Left ventricle myocardium inferior (tissue), 1 donor: ENCODE measurements around the gene DGCR8. TPM values are rescaled to one million over a fixed set of nuclear protein-coding genes. Genes with fewer than 3 reads are reported as not detected.

Source experiments
- DNase-seq: peaks from one replicate; pipeline ENCODE4 v3.0.0-alpha.2; 2020
- H3K27ac ChIP-seq: fragments of 200-600 bp; replicated peaks from 2 replicates; pipeline ENCODE4 v1.8.0; 2021
- H3K27me3 ChIP-seq: fragments of 200-600 bp; 2 replicates; pipeline ENCODE4 v1.8.0; 2021; ENCODE audit warnings: low read depth
- H3K36me3 ChIP-seq: fragments of 200-600 bp; 2 replicates; pipeline ENCODE4 v1.8.0; 2021
- H3K4me1 ChIP-seq: fragments of 200-600 bp; 2 replicates; pipeline ENCODE4 v1.8.0; 2021
- H3K4me3 ChIP-seq: fragments of 200-600 bp; 2 replicates; pipeline ENCODE4 v1.8.0; 2021; ENCODE audit warnings: mild to moderate bottlenecking, moderate library complexity
- H3K9me3 ChIP-seq: fragments of 200-600 bp; replicated peaks from 2 replicates; pipeline ENCODE4 v1.8.0; 2021
- CTCF ChIP-seq: fragments of 200-600 bp; IDR thresholded peaks from 2 replicates; pipeline ENCODE4 v1.8.0; 2021; ENCODE audit warnings: antibody characterized with exemption, mild to moderate bottlenecking, borderline replicate concordance
- intact Hi-C: fragments of 100-400 bp; cut with micrococcal nuclease; formaldehyde crosslinking; loops from one replicate; pipeline ENCODE4 v1.11.0; 2022
- total RNA-seq: library from RNA; stranded (reverse); fragmentation: NEBNext Ultra II Directional; extraction: Animal tissue kit (Norgen Biotek cat#: 25700); gene quantifications from one replicate; pipeline ENCODE4 v1.2.1, GENCODE V29; 2021
- donor health status: DM: no; HTN: yes; CAD: no; lungs with severe emphysema.

DGCR8 gene
- total RNA-seq, 1 donor from 2014 or later = 16.8 TPM

GRCh38 chr22:20035375-20036083, 44.5 kb upstream of the DGCR8 start:
- intact Hi-C loops = no loop called here
- Histone ChIP-seq H3K36me3 (peaks cover 51% of the 10 kb centered on the region), H3K27ac (no peak overlapping the region), H3K4me3 (no peak overlapping the region), H3K27me3 (no peaks in the 10 kb centered on the region), H3K4me1 (peaks cover 68% of the 10 kb centered on the region), H3K9me3 (no peaks in the 10 kb centered on the region)
- DNase-seq = no peak
- no peak for TF ChIP-seq CTCF

- TF ChIP-seq CTCF = no peak
- intact Hi-C loops = no loop called here
- Histone ChIP-seq H3K27ac (no peak overlapping the region), H3K4me3 (no peak overlapping the region), H3K27me3 (no peaks in the 10 kb centered on the region), H3K9me3 (no peaks in the 10 kb centered on the region), H3K4me1 (peaks cover 65% of the 10 kb centered on the region), H3K36me3 (peaks cover 56% of the 10 kb centered on the region)
- no peak for DNase-seq
Measured at GRCh38 chr22:20036084-20036482, 44.0 kb upstream of the DGCR8 start.

GRCh38 chr22:20036535-20037392, 43.3 kb upstream of the DGCR8 start:
- no peaks in the 10 kb centered on the region for H3K27me3 ChIP-seq
- H3K9me3 ChIP-seq = no peaks in the 10 kb centered on the region
- H3K27ac ChIP-seq = no peak overlapping the region
- peaks cover 54% of the 10 kb centered on the region for H3K36me3 ChIP-seq
- no peak for TF ChIP-seq CTCF
- no peak overlapping the region for H3K4me3 ChIP-seq
- no peak for DNase-seq
- intact Hi-C loops = no loop called here
- peaks cover 58% of the 10 kb centered on the region for H3K4me1 ChIP-seq

- peaks cover 55% of the 10 kb centered on the region for H3K36me3 ChIP-seq
Measured at GRCh38 chr22:20037419-20037818, 42.6 kb upstream of the DGCR8 start.

GRCh38 chr22:20038574-20038973, 41.5 kb upstream of the DGCR8 start:
- no peak overlapping the region for H3K27ac ChIP-seq
- intact Hi-C loops = no loop called here
- DNase-seq = no peak
- no peaks in the 10 kb centered on the region for H3K27me3 ChIP-seq
- H3K4me3 ChIP-seq = no peak overlapping the region
- peaks cover 67% of the 10 kb centered on the region for H3K36me3 ChIP-seq
- H3K9me3 ChIP-seq = no peaks in the 10 kb centered on the region
- peaks cover 40% of the 10 kb centered on the region for H3K4me1 ChIP-seq
- no peak for TF ChIP-seq CTCF

More at GRCh38 chr22:20037419-20037818, 42.6 kb upstream of the DGCR8 start:
- Histone ChIP-seq H3K27me3 (no peaks in the 10 kb centered on the region), H3K27ac (no peak overlapping the region), H3K4me1 (peaks cover 52% of the 10 kb centered on the region), H3K4me3 (no peak overlapping the region), H3K9me3 (no peaks in the 10 kb centered on the region)
- DNase-seq = no peak
- intact Hi-C loops = no loop called here
- TF ChIP-seq CTCF = no peak
